GM20431 (cell line): Measurements from ENCODE around the gene RORC.
"Not testable (repeated sequence)": the region's sequence is repeated elsewhere in the genome, so short reads cannot be mapped to it uniquely, and the experiment has no call there.

Experiments used
- in situ Hi-C: fragments of 300-500 bp; cut with MseI, MboI; formaldehyde crosslinking; loops from one replicate; pipeline ENCODE4 v1.15.0; 2020; ENCODE audit warnings: low sequenced_read_pairs; ENCODE audit not compliant: unreplicated experiment

Gene RORC

DNA sequence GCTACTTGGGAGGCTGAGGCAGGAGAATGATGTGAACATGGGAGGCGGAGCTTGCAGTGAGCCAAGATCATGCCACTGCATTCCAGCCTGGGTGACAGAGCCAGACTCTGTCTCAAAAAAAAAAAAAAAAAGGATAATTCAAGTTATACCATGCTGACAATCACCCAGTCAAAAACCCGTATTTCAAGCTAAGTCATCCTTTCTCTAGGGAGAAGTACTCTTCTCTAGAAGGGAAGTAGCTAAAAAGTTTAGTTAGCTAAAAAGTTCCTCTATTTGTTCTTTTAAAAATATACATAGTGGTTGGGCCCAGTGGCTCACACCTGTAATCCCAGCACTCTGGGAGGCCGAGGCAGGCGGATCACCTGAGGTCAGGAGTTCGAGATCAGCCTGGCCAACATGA lies 50.9 kb downstream of the RORC start:
- in situ Hi-C loops = not testable (repeated sequence)

DNA sequence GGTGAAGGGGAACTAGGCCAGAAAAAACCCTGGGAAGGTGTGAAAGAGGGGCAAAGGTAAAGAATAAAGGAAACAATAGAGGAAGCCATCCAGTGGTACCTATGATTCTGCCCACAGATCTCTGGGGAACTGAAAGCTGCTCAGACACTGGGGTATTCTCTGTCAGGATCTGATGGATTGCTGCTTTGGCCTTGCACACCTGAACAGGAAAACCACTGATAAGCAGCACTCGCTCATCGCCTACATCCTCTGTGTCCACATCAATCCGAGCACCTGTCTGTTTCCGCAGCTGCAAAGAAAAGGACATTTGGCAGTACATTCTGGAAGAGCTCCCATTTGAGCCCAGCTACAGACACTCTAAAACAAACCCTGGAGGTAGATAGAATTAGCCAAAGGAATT lies 51.8 kb downstream of the RORC start:
- in situ Hi-C loops = no loop called here

DNA sequence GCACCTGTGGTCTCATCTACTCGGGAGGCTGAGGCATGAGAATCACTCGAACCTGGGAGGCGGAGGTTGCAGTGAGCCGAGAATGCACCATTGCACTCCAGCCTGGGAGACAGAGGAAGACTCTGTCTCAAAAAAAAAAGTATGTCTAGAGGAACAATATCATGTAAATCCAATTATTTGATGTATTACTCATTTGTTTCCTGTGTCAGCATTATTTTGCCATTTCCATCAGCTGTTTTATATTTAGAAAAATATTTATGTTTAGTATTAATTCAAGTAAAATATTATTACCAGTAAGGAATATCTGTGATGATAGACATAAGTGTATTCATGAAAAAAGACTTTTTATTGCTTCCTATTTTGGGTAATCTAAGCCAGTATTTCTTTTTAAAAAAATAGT lies 54.3 kb downstream of the RORC start:
- in situ Hi-C loops = no loop called here

DNA sequence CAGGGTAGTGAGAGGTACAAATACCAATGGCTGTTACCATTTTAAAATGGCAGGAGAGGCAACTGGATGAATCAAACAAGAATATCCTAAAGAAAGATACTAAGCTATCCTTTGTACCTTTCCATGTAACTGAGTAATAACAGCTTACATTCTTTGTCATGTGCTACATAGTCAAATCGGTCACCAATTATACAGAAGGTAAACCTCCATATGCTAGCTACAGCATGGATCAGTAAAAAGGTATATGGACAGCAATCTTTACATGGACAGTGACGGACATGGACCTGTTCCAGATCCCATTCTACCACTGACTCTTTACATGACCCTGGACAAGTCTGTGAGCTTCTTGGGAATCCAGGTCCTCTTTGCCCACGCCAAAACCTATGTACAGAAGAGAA lies 54.9 kb downstream of the RORC start:
- in situ Hi-C loops = no loop called here

DNA sequence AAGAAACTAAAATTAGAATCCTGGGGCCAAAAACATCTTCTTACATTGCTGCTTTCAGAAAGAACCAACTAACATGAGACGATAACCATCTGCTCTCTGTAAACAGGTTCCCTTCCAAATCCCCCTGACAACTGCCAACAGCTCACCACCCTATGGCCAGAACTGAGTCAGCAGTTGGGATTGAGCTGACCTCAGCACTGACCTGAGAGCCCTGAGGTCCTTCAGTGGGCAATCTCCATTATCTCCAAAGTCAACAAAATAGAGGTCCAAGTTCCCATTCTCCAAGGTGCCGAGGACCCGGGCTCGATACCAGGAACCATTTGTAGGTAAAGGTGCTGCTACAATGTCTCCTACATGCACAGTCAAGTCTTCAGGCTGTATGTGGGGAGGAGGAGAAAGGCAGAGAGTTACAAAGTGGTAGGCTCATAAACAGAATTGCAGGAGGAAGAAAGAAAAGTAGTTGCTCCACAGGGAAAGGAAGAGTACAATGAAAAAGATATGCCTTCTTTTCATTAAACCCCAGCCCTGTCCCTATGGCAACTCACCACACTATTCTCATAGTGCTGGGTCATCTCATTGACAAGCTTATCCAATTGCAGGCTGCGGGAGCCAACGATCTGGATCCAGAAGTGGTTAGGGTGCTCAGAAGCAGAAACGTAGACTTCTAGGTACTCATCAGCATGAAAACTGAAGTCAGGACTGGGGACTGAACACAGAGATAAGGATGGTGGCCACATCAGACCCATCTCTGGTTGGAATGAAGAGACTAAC lies 55.5 kb downstream of the RORC start:
- in situ Hi-C loops = no loop called here

DNA sequence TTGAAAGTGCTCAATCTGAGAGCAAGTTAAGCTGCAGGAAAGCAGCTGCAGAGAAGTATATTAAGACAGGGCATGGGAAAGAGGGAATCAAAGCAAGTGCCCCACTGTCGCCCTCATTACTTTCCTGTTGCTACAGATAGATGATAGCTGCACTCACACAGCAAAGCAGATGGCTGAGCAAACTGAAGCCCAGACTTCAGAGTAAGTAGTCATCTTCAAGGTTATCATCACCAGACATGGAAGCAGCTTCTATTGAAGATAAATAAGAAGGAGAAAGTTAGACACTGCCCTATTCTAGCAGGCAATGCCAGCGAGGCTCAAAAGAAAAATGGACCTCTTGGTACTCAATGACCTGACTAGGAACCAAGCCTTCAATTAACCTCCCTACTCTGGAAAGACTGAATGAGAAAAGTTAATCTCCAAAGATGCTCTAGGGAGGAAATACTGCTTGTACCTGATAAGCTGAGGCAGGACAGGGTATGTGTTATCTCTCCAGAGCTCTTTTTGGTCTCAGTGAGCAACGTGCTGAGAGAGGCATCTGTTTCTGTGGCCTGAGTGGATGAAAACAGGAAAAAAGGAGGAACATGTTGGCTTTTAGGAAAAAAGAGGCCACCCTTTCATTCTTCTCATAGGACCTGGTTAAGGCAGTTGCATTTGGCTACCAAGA lies 57.2 kb downstream of the RORC start:
- in situ Hi-C loops = no loop called here

DNA sequence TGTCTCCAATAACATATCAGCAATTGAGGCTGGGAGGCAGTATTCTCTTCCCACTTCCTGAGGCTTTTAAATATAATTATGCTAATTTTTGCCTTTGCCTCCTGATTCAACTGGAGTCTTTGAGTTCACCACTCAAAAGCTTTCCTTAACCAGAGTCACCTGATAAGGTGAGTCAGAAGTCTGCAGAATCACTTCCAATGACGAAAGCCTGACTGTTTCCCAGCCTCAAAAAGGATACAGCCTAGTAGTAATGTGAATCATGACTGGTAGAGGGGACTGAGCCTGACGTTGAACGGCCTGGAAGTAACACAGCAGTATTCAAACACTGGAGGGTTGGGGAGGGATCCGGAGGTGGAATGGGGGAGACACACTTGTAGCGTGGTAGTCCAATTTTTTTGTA lies 57.9 kb downstream of the RORC start:
- in situ Hi-C loops = no loop called here

DNA sequence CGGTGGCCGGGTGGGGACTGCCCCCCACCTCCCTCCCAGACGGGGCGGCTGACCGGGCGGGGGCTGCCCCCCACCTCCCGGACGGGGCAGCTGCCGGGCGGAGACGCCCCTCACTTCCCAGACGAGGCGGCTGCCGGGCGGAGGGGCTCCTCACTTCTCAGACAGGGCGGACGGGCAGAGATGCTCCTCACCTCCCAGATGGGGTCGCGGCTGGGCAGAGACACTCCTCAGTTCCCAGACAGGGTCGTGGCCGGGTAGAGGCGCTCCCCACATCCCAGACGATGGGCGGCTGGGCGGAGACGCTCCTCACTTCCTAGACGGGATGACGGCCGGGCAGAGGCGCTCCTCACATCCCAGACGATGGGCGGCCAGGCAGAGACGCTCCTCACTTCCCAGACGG lies 62.3 kb downstream of the RORC start:
- in situ Hi-C loops = not testable (repeated sequence)

DNA sequence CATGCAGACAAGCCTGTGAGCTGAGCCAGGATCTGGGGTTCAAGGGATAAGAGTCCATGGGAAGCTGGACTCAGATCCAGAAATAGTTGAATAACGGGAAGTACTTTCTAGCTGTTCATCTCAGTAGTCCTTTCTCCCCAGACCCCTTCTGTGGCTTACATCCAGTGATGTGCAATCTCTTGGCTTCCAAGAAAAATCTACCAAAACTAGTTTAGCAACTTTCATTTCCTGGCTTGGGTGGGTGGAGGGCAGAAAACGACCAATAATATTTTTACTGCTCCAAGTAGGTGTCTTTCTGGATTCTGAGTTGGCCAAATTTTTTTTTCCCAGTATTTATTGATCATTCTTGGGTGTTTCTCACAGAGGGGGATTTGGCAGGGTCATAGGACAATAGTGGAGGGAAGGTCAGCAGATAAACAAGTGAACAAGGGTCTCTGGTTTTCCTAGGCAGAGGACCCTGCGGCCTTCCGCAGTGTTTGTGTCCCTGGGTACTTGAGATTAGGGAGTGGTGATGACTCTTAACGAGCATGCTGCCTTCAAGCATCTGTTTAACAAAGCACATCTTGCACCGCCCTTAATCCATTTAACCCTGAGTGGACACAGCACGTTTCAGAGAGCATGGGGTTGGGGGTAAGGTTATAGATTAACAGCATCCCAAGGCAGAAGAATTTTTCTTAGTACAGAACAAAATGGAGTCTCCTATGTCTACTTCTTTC lies 63.1 kb downstream of the RORC start:
- in situ Hi-C loops = not testable (repeated sequence)

DNA sequence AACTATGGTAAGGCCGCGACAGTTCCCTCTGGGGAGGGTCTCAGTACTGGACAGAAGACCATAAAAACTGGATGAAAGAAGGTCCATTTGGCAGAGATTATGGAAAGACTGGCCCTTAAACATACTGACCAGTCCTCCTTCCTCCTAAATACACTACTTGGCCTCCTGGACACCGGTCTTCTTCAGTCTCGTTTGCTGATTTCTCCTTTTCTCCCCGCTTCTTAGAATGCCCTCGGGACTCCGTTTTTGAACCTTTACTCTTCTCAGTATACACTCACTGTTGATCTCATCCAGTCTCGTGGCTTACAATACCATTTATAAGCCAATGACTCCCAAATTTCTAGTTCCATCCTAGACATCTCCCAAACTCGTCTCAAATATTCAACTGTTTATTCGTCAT lies 67.6 kb downstream of the RORC start:
- in situ Hi-C loops = no loop called here

DNA sequence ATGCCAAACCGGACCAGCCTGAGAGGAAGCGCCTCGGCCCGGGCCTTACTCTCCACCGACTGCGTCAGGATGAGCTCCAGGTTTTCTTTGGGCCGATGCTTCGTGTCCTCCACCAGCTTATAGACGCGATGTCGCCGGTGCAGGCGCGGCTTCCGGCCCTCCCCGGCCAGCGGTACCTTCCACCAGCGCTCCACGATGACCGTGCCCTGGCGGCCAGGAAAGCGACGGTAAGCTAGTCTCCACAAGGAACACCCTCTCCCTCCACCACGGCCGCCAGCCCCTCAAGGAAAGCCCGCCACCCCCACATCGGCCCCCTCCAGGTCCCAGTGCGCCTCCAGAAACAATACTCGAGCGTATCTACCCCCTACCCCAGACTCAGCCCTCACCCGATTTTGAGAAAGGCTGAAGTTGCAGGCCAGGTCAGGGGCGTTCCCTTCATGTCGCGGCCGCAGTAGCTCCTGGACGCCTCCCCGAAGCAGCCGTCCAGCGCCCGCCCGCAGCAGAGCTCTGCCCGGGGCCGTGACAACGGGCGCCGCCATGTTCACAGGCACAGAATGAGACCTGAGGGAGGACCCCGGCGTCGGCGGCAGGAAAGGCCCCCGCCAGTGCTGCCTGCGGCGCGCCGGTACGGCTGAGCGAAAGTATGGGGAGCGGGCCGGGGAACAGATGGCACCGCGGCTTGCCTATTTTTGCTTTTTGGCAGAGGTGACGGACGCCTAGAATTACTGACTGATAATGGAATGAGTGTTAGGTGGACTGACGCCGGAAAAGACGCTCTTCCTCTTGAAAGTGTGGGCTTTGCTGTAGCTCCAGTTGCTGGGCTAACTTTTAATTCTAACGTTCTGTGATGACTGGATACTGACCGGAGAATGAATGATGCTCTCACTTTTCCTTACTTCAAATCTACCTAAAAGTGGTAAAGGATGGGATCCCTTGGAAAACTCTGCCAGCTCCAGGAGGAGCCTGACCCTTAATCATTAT lies 68.4 kb downstream of the RORC start, which contains the start of gene MRPL9:
Gene MRPL9 (minus strand): TSS at position 556 of the 981 bp plus-strand sequence. CDS start 17 bp downstream, at position 539.
- in situ Hi-C loops = no loop called here

DNA sequence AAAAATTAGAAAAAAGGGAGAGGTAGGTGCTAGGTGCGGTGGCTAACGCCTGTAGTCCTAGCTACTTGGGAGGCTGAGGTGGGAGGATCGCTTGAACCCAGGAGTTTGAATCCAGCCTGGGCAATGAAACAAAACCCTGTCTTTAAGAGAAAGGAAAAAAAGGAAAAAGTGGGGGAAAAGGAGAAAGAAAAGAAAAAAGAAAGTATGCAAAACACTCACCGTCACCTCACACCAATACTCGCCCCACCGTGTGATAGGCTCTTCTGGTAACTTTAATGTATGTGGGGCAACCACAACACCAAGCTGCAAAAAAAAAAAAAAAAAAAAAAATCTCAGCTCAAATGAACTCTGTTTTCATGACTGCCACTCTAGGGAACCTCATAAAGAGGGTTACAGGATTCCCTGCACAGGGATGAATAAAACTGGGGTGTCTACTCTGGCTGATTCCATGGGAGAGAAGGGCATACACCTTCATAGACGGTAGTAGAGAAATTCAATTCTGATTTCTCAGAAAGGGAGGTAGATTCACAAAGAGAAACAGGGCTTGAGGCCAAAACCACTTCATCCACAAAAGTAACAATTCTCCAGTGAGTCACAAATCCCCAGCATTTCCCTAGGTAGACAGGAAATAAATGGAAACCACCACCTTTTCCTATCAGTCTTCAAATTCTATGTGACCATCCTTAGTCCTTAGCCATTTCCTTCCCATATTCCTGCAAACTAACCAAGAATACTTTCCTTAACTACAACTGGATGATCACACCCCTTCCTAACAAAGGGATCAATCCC lies 70.8 kb downstream of the RORC start:
- in situ Hi-C loops = no loop called here

DNA sequence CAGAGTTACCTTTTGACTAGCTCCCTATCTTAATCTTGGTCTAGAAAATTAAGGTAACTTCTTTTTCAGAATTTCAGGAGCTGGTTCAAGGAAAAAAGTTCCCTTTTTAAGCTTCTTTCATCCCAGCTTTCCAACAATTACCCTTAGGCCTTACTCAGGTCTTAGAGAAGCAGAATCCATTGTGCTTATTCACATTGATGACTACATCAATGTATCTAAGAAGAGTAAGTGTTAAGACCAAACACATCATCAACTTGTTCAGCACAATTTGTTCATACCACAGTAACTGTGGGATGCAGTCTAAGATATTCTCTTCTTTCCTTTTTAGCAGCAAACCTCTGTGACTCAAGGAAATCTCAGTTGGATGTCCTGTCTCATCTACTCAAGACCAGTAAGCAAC lies 72.4 kb downstream of the RORC start:
- in situ Hi-C loops = no loop called here

DNA sequence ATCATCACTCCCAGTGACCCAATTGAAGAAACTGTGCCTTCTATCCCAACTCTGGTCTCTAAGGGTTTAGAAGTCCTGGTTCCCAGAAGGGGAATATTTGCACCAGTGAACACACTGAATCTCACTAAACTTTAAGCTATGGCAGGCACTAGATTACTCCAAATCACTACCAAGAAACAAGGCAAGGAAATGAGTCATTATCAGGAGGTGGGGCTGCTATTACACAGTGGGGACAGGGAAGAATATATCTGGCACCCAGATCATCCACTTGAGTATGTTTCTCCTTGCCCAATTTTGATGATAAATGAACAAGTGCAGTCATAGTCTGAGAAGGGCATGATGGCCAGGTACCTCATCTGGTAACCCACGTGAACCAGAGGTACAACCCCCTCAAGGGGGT lies 75.3 kb downstream of the RORC start:
- in situ Hi-C loops = no loop called here
